ENCODE measurements around the gene MAP6D1. TPM values are rescaled to one million over a fixed set of nuclear protein-coding genes. Genes with fewer than 3 reads are reported as not detected.
A peak's percentile ranks its signal among the peaks of the same experiment; 100 is the strongest.

MAP6D1 gene
- 44.8 TPM for polyA plus RNA-seq (ENCODE audit: insufficient read length)

- peak; percentile 46 for DNase-seq
Measured at GRCh38 chr3:183825456-183826161, at the start of gene MAP6D1. Gene MAP6D1 (minus strand): TSS chr3:183825577. CDS start chr3:183825547, 30 bp downstream.

- DNase-seq: no peak
Measured at GRCh38 chr3:183873914-183874313, 48.5 kb upstream of the MAP6D1 start.

- DNase-seq: no peak
Measured at GRCh38 chr3:183871541-183871940, 46.2 kb upstream of the MAP6D1 start.

DNA sequence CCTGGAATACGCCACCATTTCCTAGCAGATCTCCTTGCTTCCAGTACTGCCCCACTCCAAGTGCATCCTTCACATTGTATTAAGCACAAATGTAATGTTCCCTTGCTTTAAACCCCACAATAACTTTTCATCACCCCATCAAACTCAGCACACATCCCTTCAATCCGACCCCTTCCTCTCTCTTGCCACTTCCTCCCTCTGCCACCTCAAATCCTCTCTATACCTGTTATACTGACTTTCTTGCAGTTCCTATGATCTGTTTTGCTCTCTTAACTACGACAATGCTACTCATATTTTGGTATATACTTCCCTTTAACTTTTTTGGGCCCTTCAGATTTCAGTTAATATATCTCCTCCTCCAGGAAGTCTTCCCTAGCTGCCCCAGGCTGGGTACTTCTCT lies 45.2 kb upstream of the MAP6D1 start:
- DNase-seq: no peak

GRCh38 chr3:183868796-183869195 lies 43.4 kb upstream of the MAP6D1 start:
- DNase-seq: no peak

GRCh38 chr3:183862610-183863009 lies 37.2 kb upstream of the MAP6D1 start:
- no peak for DNase-seq

- no peak for DNase-seq
Measured at GRCh38 chr3:183857863-183858262, 32.5 kb upstream of the MAP6D1 start.

- DNase-seq: no peak
Measured at GRCh38 chr3:183854318-183855035, 29.1 kb upstream of the MAP6D1 start.

DNA sequence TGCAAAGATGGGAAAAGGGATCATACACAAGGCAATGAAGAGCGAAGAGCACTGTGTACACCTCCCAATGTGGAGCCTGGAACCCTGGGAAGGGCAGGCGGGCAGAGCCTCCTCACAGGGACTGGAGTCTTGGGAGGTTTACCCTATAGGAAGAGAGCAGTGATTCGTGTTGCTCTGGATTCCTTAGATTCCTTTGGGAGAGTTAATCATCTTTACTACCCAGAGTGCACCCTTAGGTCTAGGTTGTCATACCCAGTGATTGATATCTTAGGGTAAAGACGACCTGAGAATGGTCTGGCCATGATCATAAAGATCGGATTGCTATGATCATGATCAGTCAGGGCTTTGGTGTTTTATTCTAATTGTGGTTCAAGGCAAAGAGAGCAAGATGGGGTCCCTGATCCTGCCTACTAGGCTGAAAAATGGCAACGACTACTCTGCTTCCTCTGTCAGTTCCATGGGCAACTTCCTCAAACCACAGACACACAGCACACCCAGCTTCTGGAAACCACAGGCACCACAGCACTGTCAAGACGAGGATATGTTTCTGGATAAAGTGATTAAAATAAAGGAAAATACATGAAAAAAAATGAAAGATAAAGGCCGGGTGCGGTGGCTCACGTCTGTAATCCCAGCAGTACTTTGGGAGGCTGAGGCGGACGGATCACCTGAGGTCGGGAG lies 20.4 kb upstream of the MAP6D1 start:
- DNase-seq: no peak

DNA sequence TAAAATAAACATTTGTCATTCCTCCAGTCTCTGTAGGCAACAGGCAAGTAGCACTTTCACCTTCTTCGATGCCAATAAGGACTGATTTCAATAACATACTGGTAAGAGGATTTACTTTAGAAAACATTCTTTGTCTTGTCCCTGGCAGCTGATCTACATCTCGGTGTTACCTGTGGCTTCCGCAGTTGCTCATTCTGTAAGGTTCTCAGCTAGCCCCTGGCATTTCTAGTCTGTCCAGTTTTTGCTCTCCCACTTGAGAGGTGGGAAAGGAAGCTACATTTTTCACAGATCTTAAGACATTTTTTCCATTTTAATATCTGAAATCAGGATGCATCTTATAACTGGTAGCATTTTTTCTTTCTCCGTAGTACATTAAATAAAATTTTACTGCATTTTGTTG lies 19.7 kb upstream of the MAP6D1 start:
- no peak for DNase-seq

DNA sequence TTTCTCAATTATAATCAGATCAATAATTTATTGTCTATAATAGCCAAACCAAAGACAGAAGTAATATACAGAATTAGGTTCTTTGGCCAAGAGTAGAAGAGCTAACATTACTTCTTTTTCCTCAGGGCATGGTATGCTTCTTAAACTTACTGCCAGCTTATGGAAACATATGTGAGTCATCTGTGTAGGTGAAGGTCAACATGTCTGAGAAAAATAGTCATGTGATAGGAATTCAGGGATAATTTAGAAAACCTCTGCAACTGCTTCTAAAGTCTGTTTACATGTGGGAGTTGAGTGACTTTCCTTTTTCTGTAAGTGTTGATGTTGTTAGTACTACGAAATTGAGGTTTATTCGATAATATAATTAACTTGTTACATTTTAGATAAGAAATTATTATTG lies 19.2 kb upstream of the MAP6D1 start:
- no peak for DNase-seq

DNA sequence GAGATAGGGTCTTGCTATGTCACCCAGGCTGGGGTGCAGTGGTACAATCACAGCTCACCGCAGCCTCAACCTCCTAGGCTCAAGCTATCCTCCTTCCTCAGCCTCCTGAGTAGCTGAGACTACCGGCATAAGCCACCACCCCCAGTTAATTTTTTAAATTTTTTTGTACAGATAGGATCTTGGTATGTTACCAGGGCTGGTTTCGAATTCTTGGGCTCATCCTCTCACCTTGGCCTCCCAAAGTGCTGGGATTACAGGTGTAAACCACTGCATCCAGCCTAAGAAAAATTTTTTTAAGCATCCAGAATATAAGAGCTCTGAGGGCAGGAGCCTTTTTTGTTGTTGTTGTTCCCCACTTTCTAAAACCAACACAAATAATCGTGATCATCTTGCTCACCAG lies 14.4 kb upstream of the MAP6D1 start:
- no peak for DNase-seq

- DNase-seq: no peak
Measured at GRCh38 chr3:183837894-183838293, 12.5 kb upstream of the MAP6D1 start.

DNA sequence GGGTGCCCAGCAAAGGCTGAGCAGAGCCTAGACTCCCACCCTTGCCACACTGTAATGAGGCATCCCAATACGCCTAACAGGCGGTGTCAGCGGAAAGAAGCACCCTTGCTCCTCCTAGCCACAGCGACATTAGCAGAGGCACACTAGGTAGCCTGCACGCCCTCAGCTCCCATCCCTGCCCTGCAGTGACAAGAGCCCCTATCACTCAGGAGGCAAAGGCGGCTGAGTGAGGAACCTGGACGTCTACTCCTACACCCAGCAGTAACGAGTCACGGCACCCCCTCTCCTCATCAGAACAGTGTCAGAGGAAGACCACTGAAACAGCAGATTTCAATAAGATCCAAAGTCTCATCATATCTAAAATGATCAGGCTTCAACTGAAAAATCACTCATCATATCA lies 12.0 kb upstream of the MAP6D1 start:
- DNase-seq: no peak

DNA sequence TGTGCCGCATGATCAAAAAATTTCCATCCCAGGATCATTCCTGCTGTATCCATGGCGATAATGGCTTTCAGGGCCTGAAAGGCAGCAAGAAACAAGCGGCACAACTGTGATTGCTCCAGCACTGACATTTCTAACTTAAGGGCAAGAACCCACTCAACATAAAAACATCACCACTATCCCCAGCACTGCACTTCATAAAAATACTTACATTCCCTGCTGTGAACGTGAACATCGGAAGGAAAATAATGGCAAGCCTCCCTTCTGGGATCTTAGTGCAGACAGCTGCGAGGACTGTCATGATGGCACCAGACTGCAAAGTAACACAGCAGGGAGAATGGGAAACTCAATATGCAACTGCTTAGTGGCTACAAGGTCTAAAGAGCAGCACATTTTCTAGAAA lies 8.1 kb upstream of the MAP6D1 start:
- DNase-seq: no peak

- no peak for DNase-seq
Measured at GRCh38 chr3:183830187-183830586, 4.8 kb upstream of the MAP6D1 start.

GRCh38 chr3:183829466-183829865 lies 4.1 kb upstream of the MAP6D1 start:
- no peak for DNase-seq

DNA sequence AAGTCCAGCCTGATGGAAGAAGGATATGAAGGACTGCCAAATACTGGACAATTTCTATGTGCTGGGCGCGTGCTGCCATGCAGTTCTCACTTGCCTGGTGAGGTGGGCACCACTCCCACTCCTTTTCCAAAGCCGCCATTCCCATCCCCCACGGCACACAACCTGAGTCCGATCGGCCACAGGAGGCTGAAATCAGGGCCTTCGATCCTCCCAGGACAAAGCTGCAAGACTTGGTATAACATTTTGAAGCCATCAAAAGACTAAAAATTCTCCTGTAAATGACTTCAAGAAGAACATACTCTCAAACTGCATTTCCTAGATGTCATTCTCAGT lies 3.1 kb upstream of the MAP6D1 start:
- no peak for DNase-seq

DNA sequence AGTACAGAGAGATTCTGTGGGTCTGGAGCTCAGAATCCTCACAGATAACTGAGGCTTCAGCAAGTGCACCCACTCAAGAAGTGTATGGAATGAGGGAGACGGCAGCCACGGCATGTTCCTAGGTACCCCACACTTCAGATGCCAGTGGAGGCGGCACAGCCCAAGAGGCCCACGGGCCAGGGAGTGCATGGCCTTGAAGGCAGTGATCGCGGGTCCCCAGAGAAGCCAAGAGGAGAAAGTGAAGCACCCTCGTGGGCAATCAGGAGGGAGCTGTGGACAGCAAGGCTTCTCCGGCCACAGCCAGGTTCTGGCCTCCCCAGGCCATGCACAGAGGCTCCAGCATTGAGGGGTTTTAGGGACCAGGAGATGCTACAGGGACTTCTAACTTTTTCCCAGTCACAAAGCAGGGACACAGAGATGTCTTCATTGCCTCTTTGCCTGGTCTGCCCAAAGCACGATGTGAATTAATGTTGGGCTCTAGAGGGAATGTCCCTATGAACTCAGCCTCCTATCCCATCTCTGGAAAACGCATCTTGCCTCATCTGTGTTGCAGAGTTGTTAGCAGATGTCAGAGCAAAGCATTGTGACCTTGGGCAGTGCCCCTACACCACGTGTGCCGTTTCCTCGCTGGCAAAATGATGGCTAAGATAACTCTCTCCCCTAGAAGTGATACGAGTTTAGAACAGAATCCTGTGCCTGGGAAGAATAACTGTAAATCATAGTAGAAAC lies 2.6 kb upstream of the MAP6D1 start:
- DNase-seq: no peak

GRCh38 chr3:183826448-183827250 lies 1.3 kb upstream of the MAP6D1 start:
- no peak for DNase-seq

GRCh38 chr3:183824761-183825455 lies 469 bp downstream of the MAP6D1 start:
- DNase-seq: no peak

- DNase-seq: no peak
Measured at GRCh38 chr3:183823963-183824362, 1.4 kb downstream of the MAP6D1 start.

Data from hindlimb muscle (tissue), 1 donor.